Endodermal cell (in vitro differentiated cells): ENCODE results near the gene VIT. TPM values are rescaled to one million over a fixed set of nuclear protein-coding genes. Genes with fewer than 3 reads are reported as not detected.

ENCODE experiments used
- DNase-seq: peaks from one replicate; pipeline ENCODE4 v3.0.0-alpha.2; 2017
- H3K27ac ChIP-seq: 2 replicates; pipeline ENCODE4 v1.5.1; 2013; ENCODE audit warnings: mild to moderate bottlenecking, low read depth, low read length, moderate library complexity
- H3K27me3 ChIP-seq: 2 replicates; pipeline ENCODE4 v1.6.1; 2013; ENCODE audit warnings: mild to moderate bottlenecking, low read length, moderate library complexity; ENCODE audit not compliant: insufficient read depth, control insufficient read depth, poor library complexity, severe bottlenecking
- H3K36me3 ChIP-seq: 2 replicates; pipeline ENCODE4 v1.7.0; 2013; ENCODE audit warnings: mild to moderate bottlenecking, low read length, moderate library complexity; ENCODE audit not compliant: control insufficient read depth, insufficient read depth
- H3K4me1 ChIP-seq: one replicate; pipeline ENCODE4 v1.7.0; 2013; ENCODE audit warnings: low read length; ENCODE audit not compliant: control insufficient read depth, insufficient read depth
- H3K4me3 ChIP-seq: 2 replicates; pipeline ENCODE4 v1.5.1; 2013; ENCODE audit warnings: mild to moderate bottlenecking, low read length, moderate library complexity
- H3K9ac ChIP-seq: 2 replicates; pipeline ENCODE4 v1.6.1; 2013; ENCODE audit warnings: mild to moderate bottlenecking, low read length, moderate library complexity; ENCODE audit not compliant: poor library complexity, severe bottlenecking; ENCODE audit errors: extremely low read depth
- H3K9me3 ChIP-seq: 2 replicates; pipeline ENCODE4 v1.6.1; 2013; ENCODE audit warnings: mild to moderate bottlenecking, low read length, moderate library complexity; ENCODE audit not compliant: control insufficient read depth
- H3K27ac Mint-ChIP-seq: 2 replicates; pipeline ENCODE4 v1.8.0; 2020; ENCODE audit warnings: mixed read lengths
- H3K27me3 Mint-ChIP-seq: 2 replicates; pipeline ENCODE4 v1.8.0; 2021; ENCODE audit warnings: mild to moderate bottlenecking, mixed read lengths; ENCODE audit not compliant: insufficient read depth
- H3K36me3 Mint-ChIP-seq: 2 replicates; pipeline ENCODE4 v1.8.0; 2020; ENCODE audit warnings: low read depth, mixed read lengths
- H3K4me1 Mint-ChIP-seq: 2 replicates; pipeline ENCODE4 v1.8.0; 2020; ENCODE audit warnings: mixed read lengths
- H3K4me3 Mint-ChIP-seq: 2 replicates; pipeline ENCODE4 v1.8.0; 2020; ENCODE audit warnings: mild to moderate bottlenecking, moderate library complexity, mixed read lengths
- H3K9me3 Mint-ChIP-seq: 2 replicates; pipeline ENCODE4 v1.8.0; 2020; ENCODE audit warnings: mild to moderate bottlenecking, mixed read lengths
- WGBS, 2 experiments: methylation state at CpG; one replicate each; pipeline versions ENCODE4 v1.1.5 to v1.1.7; 2013; ENCODE audit warnings: missing lambda C conversion rate in 2 of 2, mixed read lengths in 1 of 2; ENCODE audit not compliant: insufficient coverage in 1 of 2, insufficient read length in 1 of 2; 5-methylcytosine and 5-hydroxymethylcytosine counted together
- total RNA-seq, 2 donors: library from RNA; stranded (reverse); fragmentation: NEBNext Ultra II Directional in 1 of 2; extraction: Animal tissue kit (Norgen Biotek cat#: 25700) in 1 of 2; gene quantifications; 2 replicates in 1 of 2; 3 replicates in 1 of 2; pipeline ENCODE4 v1.2.1, GENCODE V29; 2021
- TF ChIP-seq, protein P1 (sequence below): fragments of 200-600 bp; sonication (generic); conservative IDR thresholded peaks from 2 replicates; pipeline ENCODE4 v1.5.0; 2021; ENCODE audit warnings: antibody characterized with exemption, mild to moderate bottlenecking

The VIT gene
- total RNA-seq, 2 donors from 2014 or later: 0.53 TPM; not detected in 1

DNA sequence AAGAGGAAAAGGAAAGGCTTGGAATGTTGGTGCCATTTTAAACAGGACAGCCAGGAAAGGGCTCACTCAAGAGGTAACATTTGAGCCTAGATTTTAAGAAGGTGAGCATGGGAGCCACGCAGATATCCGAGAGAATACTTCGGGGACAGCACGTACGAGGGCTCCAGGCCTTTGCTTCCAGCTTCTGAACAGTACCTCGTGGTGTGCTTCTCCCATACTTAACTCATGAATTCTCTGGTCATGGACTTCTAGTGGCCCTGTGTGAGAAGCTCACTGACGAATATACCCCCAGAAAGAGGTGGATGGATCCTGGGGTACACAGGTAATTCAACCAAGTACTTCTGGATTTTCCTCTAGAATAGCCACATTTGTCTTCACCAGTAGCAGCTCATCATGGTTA is 2.7 kb upstream of the VIT start:
- Histone ChIP-seq H3K9me3 (no peaks in the 10 kb centered on the region), H3K9ac (no peak overlapping the region), H3K27ac (no peak overlapping the region), H3K27me3 (no peaks in the 10 kb centered on the region), H3K4me3 (no peak overlapping the region), H3K36me3 (no peaks in the 10 kb centered on the region), H3K4me1 (peaks cover 5% of the 10 kb centered on the region)
- DNase-seq: no peak
- TF ChIP-seq, protein P1, sequence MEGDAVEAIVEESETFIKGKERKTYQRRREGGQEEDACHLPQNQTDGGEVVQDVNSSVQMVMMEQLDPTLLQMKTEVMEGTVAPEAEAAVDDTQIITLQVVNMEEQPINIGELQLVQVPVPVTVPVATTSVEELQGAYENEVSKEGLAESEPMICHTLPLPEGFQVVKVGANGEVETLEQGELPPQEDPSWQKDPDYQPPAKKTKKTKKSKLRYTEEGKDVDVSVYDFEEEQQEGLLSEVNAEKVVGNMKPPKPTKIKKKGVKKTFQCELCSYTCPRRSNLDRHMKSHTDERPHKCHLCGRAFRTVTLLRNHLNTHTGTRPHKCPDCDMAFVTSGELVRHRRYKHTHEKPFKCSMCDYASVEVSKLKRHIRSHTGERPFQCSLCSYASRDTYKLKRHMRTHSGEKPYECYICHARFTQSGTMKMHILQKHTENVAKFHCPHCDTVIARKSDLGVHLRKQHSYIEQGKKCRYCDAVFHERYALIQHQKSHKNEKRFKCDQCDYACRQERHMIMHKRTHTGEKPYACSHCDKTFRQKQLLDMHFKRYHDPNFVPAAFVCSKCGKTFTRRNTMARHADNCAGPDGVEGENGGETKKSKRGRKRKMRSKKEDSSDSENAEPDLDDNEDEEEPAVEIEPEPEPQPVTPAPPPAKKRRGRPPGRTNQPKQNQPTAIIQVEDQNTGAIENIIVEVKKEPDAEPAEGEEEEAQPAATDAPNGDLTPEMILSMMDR: no peak
- Mint-ChIP-seq H3K4me1 (peaks cover 22% of the 10 kb centered on the region), H3K9me3 (no peaks in the 10 kb centered on the region), H3K27ac (no peak overlapping the region), H3K27me3 (no peaks in the 10 kb centered on the region), H3K36me3 (no peaks in the 10 kb centered on the region), H3K4me3 (no peak overlapping the region)
- 93 to 96% methylated on average over 7 of the region's 7 CpGs for WGBS, 2 experiments

DNA sequence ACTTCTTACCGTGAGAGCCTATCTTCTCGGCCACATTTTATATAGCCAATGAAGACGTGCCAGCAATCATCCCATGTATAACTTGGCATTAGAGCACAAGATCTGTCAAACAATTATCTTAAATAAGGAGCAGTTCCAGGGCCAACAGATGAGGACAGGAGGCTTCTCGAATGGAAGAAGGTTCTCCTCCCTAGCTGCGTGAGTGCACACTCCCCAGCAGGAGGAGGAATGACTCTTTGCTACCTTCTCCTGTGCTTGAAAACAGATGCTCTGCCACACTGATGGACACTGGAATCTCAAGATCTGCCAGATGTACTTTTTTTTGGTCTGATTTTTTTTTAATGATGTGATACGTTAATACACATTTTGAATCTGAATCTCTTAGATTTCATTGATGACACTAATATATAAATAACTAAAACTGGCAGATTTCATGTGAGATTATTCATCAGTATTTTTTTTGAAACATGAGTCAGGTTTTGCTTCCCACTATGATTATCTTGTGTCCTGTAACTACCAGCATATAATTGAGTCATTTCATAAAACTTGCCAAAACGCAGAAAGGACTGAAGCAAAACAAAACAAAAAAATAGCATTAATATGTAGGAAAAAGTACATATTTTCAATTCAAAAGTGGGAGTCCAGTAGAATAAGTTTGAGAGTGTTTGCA is 626 bp upstream of the VIT start:
- Histone ChIP-seq H3K36me3 (no peaks in the 10 kb centered on the region), H3K4me3 (no peak overlapping the region), H3K9ac (no peak overlapping the region), H3K27ac (no peak overlapping the region), H3K27me3 (no peaks in the 10 kb centered on the region), H3K9me3 (no peaks in the 10 kb centered on the region), H3K4me1 (peaks cover 5% of the 10 kb centered on the region)
- H3K27me3 Mint-ChIP-seq: no peaks in the 10 kb centered on the region
- no peak overlapping the region for H3K27ac Mint-ChIP-seq
- TF ChIP-seq, protein P1: peak; percentile 75
- WGBS, 2 experiments: 84 to 93% methylated on average over 3 to 6 of the region's 7 CpGs
- H3K4me3 Mint-ChIP-seq: no peak overlapping the region
- peaks cover 25% of the 10 kb centered on the region for H3K4me1 Mint-ChIP-seq
- H3K9me3 Mint-ChIP-seq: no peaks in the 10 kb centered on the region
- H3K36me3 Mint-ChIP-seq: no peaks in the 10 kb centered on the region
- peak; percentile 67 for DNase-seq

DNA sequence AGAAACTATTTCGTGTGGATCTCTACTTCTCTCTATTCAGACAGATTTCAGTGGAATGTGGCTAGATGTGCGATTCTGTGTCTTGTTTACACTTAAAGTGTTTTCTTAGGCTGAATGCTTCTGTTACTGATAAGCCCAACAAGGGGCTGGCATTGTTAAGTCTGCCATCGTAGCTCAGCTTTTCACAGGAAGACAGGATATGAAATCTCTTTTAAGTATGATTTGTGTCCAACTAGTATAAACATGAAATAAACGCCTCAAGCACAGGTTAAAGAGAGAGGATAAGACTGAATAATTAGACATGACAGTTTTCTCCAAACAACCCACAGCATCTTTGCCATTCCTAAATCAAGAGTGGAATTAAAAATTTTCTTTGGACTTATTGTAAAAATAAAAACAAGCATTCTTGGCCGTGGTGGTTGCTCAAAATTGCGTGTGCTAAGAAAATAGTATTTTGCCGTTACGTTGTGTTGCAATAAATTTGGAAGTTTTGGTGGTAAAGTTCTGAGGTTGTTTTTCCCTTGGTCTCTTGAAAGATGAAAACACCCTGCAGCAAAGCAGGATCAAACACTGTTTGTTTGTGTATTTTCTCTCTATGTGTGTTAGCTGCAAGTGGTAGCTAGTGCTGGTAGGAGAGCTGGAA is 1.0 kb downstream of the VIT start:
- no peaks in the 10 kb centered on the region for H3K36me3 Mint-ChIP-seq
- no peaks in the 10 kb centered on the region for H3K9me3 Mint-ChIP-seq
- Histone ChIP-seq H3K4me1 (peaks cover 5% of the 10 kb centered on the region), H3K4me3 (peak overlapping the region; percentile 56), H3K36me3 (no peaks in the 10 kb centered on the region), H3K27ac (no peak overlapping the region), H3K27me3 (no peaks in the 10 kb centered on the region), H3K9ac (no peak overlapping the region), H3K9me3 (no peaks in the 10 kb centered on the region)
- H3K4me1 Mint-ChIP-seq: peaks cover 36% of the 10 kb centered on the region
- DNase-seq: no peak
- H3K4me3 Mint-ChIP-seq: no peak overlapping the region
- TF ChIP-seq, protein P1: no peak
- H3K27me3 Mint-ChIP-seq: no peaks in the 10 kb centered on the region
- 72 to 87% methylated on average over 6 to 8 of the region's 8 CpGs for WGBS, 2 experiments
- H3K27ac Mint-ChIP-seq: peak overlapping the region; percentile 48
